Effector CD4-positive, alpha-beta T cell (primary cell): ENCODE results near the gene SH3TC1.

Source experiments
- DNase-seq: peaks from one replicate; pipeline ENCODE4 v3.0.0-alpha.2; 2020

The SH3TC1 gene

DNA sequence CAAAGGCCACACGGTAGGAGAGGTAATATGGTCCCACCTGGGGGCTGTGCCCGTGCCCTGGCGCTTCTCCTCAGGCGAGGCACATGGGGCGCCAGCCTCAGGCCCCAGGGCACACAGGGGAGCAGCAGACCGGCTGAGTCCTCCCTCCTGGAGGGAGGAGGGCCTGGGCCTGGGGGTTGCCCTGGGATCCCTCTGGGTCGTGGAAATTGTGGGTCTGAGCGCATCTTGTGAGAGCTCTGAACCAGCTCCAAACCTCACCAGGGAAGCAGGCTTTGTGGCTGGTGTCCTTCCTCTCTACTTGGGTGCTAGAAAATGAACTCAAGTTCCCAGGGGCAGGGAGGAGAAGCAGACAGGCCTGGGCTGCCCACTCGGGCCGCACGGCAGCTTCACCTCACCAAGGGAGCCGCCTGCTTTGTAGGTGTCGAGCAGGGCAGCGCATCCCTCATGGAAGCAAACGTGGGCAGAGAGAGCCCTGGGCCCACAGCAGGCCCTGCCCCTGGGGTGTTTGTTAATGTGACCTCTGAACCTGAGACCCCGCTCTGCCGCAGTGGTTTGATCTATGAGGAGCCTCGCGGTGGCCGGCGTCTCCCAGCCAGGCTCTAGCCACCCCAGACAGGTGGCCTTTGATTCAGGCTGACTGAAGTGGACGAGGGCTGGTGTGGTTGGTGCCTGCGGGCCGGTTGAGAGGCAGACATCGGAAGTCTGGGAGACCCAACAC lies 81.2 kb downstream of the SH3TC1 start:
- no peak for DNase-seq

DNA sequence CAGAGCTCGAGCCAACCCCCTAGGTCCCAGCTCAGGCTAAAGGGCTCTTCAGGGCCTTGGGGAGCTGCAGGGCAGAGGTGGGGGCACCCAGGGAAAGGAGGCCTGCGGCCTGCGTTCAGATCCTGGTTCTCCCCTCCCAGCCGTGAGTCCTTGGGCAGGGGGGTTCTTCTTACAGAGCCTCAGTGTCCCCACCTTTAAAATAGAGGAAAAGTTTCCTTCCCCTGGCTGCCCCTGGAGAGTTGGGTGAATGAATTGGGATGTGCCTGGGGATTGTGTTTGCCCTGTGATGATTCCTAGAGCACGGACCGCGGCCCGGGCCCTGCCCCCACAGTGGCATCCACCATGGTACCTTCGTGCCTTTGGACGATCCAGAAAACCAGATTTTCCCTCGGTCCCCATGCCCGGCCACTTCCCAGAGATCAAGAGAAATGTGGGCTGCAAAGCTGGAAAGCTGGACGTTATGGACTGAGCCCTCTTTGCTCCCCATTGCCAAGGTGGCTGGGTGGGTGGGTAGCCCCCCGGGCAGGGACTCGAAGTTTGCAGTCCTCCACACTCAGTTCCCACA lies 81.9 kb downstream of the SH3TC1 start:
- DNase-seq: no peak

DNA sequence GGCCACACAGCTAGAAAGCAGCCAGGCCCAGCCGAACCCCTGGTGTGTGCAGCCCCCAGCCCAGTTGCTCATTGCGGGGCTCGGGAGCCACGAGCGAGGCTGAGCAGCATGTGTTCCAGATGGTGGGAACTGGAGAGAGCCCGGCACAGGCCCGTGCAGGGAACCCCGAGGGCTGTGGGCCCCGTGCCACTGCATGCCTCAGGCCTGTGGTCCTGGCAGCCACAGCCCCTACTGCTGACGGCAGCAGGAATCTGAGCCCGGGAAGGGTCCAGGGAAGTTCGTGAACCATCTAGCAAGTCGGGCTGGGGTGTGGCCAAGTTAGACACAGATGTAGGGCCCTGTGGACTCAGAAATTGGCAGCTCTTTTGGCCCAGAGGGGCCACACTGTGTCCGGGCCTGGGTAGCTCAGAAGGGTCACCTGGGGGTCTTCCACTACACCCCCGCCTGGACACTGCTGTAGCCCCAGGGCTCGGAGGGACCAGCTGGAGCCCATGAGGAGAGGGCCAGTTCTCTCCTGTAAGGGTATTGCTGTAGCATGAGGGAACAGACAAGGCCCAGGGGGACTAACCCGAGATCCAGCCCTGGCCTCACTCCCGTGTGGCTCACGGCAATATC lies 82.5 kb downstream of the SH3TC1 start:
- no peak for DNase-seq

DNA sequence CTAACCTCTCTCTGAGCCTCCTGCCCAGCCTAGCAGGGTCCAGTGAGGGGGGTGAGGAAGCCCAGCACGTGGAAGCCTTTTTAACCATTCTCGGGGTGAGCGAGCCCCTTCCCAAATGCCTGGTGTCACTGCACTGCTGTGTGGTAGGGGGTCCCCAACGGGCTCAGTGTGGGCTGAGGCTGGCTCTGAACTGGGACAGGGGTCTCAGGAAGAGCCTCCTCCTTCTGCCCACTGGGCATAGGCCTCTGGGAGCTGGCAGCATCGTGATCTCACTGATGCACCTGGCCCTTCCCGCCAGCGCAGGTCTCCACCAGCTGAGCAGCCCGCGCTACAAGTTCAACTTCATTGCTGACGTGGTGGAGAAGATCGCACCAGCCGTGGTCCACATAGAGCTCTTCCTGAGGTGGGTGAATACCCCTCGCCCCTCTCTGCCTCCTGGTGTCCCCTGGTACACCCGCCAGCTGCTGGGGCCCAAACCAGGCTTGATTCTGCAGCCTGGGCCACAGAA lies 83.1 kb downstream of the SH3TC1 start:
- no peak for DNase-seq

DNA sequence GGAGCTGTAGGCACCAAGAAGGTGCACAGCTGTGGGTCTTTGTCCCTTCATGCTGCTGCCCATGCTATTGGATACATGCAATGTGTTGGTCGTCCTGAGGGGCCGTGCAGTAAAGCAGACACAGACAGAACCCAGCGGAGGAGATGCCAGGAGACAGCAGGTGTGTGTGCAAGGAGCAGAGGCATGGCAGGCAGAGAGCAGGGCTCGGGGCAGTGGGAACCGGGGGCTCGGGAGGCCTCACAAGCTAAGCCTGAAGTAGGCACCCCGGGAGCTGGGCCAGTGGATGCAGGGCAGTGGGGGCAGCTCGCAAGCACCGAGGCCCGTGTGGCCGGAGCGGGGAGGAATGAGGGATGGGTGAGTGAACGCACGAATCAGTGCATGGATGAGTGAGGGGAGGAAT lies 83.7 kb downstream of the SH3TC1 start:
- DNase-seq: no peak

DNA sequence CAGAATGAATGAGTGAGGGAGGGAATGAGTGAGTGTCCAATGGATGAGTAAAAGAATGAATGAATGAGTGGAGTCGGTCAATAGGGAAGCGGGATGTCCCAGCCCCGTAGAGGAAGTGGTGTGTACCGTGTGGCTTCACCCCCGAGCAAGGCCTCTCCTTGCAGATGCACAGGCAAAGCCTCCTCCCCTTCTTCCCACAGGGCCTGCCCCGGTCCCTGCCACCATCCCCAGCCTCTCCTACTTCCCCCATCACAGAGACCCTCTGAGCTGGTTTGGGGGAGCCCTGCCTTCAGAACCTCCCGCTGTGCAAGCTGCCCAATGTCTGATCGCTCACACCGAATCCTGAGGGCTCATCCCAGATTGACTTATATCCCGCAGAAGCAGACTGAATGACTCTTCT lies 84.1 kb downstream of the SH3TC1 start:
- DNase-seq: no peak

DNA sequence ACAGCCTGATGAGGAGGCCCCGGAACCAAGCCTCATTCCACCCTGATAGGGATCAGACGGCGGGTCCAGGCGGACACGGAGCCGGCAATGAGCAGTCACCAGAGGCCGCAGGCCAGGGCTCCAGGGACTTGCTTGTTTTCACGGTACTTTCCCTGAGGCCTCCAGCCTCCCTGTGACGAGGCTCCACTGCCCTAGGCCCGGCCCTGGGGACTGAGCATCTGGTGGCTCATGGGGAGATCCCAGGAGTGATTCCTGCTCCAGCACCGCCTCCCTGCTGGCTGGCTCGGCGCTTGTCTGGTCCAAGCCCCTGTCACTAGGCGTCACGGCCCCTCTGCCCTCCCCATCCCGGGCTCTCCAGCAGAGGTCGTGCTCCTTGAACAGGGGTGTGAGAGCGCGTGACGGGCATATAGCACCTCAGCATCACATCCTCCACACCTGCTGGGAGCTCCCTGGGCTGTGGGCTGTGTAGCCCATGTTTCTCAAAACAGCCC lies 84.6 kb downstream of the SH3TC1 start:
- no peak for DNase-seq

DNA sequence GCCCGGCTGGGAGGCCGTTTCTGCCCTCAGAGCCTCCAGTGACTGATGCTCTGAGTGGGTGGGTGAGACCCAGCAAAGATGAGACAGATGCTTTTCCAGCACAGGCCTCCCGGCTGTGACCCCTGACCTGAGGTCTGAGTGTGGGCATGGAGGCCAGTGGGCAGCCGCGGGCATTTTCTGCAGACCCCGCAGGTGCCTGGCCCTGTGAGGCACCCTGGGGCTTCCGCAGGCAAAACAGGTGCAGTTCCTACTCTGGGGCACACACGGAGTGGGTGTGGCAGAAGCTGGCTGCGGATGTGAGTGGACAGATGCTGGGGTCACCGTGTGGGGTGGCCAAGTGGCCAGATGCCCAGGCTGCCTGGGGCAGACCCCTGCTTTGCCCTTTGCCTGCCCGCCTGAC lies 85.3 kb downstream of the SH3TC1 start:
- DNase-seq: no peak

DNA sequence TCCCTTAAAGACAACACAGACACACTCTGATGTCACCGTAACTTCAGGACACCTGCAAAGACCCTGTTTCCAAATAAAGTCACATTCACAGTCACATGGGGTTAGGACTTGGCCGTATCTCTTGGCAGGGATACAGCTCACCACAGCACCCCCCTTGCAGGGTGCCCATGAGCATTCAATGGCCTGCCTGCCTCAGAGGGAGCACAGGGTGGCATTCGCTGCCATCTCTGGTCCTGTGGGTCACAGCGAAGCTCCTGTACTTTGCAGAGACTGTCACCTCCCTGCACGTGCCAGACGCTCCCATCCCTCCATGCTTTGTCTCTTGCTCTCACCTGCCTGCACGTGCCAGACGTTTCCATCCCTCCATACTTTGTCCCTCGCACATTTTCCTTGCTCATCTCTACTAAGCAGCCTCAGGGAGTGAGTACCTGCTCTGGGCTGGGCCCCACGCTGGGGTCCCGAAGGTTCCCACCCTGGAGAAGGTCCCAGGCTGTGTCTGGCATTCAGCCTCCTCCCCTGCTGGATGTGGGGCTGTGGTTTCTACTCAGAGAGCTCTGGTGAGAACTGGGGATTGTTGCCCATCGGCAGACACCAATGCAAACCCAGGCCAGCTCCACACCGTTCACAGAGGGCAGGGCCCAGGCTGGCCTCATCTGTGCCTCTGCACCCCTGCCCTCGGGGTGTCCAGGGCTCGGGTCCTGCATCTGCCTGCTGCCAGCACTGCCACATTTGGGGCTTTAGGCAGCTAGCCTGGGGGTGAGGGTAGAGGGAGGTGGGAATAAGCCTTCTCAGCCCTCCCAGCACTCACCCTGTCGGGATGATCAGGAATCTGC lies 86.3 kb downstream of the SH3TC1 start:
- DNase-seq: no peak

DNA sequence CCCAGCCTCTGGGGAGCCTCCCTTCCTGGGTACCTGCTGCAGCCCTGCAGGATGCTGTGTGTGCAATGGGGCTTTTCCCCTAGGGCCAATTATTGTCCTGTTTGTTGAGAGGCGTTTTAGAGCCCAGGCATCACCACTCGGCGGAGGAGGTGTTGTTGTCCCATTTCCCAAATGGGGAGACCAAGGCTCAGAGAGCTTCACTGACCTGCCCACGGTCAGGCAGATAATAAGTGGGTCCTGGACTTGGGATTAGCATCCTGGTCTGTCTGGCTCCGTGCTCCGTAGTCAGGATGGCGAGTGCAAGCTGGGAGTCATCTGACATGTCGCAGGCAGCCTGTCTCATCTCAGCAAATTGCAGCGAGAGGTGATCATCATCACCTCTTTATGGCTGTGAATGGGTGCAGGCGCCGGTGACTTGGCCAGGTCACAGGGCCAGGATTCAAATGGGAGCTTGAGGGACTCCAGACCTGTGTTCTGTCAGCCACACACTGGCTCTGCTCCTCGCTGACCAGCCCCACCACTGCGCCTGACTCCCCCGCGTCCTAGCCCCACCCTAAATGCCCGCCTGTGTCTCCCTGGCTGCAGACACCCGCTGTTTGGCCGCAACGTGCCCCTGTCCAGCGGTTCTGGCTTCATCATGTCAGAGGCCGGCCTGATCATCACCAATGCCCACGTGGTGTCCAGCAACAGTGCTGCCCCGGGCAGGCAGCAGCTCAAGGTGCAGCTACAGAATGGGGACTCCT lies 87.1 kb downstream of the SH3TC1 start:
- DNase-seq: no peak

DNA sequence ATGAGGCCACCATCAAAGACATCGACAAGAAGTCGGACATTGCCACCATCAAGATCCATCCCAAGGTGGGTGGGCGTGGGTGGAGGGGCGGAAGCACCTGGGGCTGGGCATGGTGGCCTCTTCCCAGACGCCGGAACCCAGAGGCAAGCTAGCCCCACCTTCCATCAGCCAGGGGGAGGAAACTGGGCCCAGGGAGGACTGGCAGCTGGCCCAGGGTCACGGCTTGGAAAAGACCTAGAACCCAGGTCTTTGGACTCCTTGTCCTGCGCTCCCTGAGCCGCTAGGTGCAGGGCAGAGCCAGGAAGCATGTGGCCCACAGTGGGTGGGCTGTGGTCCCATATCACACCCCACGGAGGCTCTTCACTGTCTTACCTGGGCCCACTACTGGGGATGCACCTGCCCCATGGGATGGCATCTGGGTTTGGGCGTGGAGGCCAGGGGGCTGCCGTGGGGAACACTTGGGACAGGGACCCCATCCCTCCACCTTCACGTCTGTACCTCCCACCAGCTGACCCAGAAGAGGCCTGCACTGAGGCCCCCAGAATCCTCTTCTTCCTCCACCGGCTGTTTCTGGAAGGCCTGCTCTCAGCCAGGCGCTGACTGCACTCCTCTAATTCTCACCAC lies 87.7 kb downstream of the SH3TC1 start:
- no peak for DNase-seq

DNA sequence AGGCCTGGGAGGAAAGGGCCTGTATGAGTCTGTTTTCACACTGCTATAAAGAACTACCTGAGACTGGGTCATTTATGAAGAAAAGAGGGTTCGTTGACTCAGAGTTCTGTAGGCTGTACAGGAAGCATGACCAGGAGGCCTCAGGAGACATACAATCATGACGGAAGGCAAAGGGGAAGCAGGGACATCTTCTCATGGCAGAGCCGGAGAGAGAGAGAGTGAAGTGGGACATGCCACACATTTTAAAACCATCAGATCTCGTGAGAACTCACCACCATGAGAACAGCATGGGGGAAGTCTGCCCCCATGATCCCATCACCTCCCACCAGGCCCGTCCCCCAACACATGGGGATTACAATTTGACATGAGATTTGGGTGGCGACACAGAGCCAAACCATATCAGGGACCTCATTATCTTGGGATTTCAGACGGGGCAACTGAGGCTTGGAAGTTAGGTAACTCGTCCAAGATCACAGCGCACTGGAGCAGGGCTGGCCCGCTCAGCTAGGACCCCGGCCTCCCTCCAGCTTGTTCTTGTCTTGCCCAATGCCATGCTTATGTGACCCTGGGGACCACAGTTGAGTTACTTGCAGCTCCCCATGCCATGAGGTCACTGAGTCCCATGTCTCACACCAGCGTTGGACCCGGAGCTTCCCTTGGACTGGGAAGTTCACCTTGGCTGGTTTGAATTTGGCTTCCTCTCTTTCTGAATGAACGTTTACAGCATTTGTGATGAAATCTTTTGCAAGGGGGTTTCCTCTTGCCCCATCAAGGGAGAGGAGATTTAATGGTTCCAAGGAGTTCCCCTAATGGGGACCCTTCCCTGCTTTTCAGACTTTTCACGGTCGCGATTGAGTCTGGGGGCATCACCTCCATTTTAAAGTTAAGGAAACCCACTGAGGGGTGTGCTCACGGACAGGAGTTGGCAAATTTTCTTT lies 88.5 kb downstream of the SH3TC1 start:
- no peak for DNase-seq

DNA sequence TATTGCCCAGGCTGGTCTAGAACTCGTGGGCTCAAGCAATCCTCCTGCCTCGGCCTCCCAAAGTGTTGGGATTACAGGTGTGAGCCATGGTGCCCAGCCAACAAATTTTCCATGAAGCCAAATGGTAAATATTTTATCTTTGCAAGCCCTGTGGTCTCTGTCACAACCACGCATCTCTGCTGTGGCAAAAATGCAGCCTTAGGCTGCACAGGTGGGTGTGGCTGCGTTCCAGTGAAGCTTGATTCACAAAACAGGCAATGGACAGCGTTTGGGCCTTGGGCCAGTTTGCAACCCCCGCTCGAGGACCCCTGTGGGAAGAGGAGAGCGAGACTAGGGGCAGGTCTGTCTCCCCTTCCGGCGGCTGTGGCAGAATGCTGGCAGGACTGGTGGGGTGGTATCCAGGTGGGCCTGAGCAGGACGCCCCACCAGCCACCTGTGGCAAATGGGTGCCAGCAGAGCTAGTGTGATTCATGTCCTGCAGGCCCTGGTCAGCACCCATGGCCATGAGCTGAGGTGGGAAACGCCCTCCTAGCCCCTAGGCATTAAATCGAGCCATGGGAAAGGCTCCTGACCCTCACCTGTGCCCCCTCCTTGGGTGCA lies 90.2 kb downstream of the SH3TC1 start:
- DNase-seq: no peak

DNA sequence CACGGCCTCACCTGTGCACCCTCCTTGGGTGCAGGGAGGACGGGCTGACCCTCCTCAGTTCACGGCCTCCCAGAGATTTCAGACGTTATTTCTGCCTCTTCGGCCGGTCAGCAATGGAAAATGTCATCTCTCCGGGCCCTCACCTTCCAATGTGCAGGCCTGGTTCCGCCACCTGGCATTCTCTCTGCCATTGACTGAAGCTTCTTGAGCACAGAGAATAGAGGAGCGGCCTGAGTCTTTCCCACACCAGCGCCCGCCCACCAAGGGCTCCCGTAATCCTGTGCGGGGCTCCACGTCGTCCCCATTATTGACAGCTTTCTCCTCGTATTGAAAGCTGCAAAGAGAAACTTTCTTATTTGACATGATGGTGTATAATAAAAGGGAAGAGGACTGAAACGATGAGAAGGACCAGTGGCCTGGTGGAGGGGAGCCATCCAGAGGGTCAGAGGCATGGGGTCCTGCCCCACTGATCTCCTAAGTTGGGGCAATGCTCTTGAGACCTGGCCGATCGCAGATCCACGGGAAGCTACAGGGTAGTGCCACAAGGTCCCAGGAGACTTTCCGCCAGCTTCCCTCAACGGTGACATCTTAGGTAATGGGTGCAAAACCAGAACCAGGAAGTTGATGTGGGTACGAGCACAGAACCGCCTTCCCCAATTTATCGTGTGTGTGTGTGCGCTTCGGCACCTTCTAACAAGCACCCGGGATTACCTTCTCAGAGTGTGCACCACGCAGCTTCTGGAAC lies 91.0 kb downstream of the SH3TC1 start:
- no peak for DNase-seq

DNA sequence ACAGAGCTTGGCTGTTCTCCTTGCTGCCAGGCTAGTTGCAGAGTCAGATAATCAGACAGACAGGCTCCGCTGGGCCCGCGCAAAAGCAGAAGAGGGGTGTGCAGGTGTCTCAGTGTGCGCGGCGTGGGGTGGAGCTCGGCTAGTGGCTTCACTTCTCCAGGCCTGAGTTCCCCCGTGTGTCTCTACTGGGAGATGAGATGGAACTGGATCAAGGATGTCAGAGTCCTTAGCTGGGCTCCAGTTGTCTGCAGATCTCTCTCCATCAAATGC lies 91.5 kb downstream of the SH3TC1 start:
- no peak for DNase-seq
